Heart left ventricle (tissue), 16 donors: Measurements from ENCODE around the gene CLECL1. TPM values are rescaled to one million over a fixed set of nuclear protein-coding genes. Genes with fewer than 3 reads are reported as not detected.

Experiments
- ATAC-seq, 4 donors: fragments of 200-7000 bp; cut with Tn5 transposase; one replicate each; pipeline ENCODE4 v1.9.1; 2020 to 2022; ENCODE audit warnings: moderate library complexity in 4 of 4, mild to moderate bottlenecking in 3 of 4, moderate number of reproducible peaks in 1 of 4
- DNase-seq, 5 donors: peaks; one replicate each; pipeline ENCODE4 v3.0.0-alpha.2; 2020
- H3K27ac ChIP-seq, 12 donors: fragments of 200-600 bp; sonication (generic) in 4 of 12; one replicate each; pipeline versions ENCODE4 v1.5.0 to v1.8.0; 2016 to 2022; ENCODE audit warnings: mild to moderate bottlenecking in 2 of 12
- H3K27me3 ChIP-seq, 9 donors: fragments of 200-600 bp; sonication (generic) in 2 of 9; one replicate each; pipeline versions ENCODE4 v1.5.1 to v1.8.0; 2016 to 2022; ENCODE audit warnings: mild to moderate bottlenecking in 3 of 9
- H3K36me3 ChIP-seq, 9 donors: fragments of 200-600 bp; sonication (generic) in 2 of 9; one replicate each; pipeline versions ENCODE4 v1.5.0 to v1.8.0; 2018 to 2022; ENCODE audit warnings: mild to moderate bottlenecking in 2 of 9
- H3K4me1 ChIP-seq, 12 donors: fragments of 200-600 bp; sonication (generic) in 4 of 12; one replicate each; pipeline versions ENCODE4 v1.5.0 to v1.8.0; 2016 to 2022; ENCODE audit warnings: mild to moderate bottlenecking in 3 of 12
- H3K4me3 ChIP-seq, 12 donors: fragments of 200-600 bp; sonication (generic) in 4 of 12; one replicate each; pipeline versions ENCODE4 v1.5.0 to v1.8.0; 2017 to 2022; ENCODE audit warnings: mild to moderate bottlenecking in 9 of 12, moderate library complexity in 4 of 12
- H3K9me3 ChIP-seq, 12 donors: fragments of 200-600 bp; sonication (generic) in 4 of 12; one replicate each; pipeline versions ENCODE4 v1.5.0 to v1.8.0; 2016 to 2022; ENCODE audit warnings: mild to moderate bottlenecking in 1 of 12
- POLR2A ChIP-seq, 2 donors: fragments of 450-650 bp; IDR thresholded peaks; one replicate each; pipeline ENCODE4 v1.6.1; 2017; ENCODE audit warnings: antibody characterized with exemption in 2 of 2, mild to moderate bottlenecking in 2 of 2, moderate library complexity in 2 of 2
- WGBS, 4 donors: extraction: QIAGEN DNeasy Blood & Tissue Kit in 2 of 4; methylation state at CpG; one replicate each; pipeline versions ENCODE4 v1.1.5 to v1.1.7; 2013 to 2018; 5-methylcytosine and 5-hydroxymethylcytosine counted together
- intact Hi-C, 10 donors: fragments of 100-400 bp; cut with DNase I; formaldehyde crosslinking; loops; one replicate each; pipeline versions ENCODE4 v1.11.1 to v1.14.2; 2022
- polyA plus RNA-seq, 2 donors: library from polyadenylated mRNA; stranded (reverse); fragments of 200-250 nt; gene quantifications; one replicate each; pipeline ENCODE4 v1.2.3, GENCODE V29; 2013
- total RNA-seq, 9 donors: library from RNA; depleted of rRNA in 2 of 9; stranded (reverse); fragments of >200 nt in 2 of 9; fragmentation: NEBNext Ultra II Directional in 3 of 9; extraction: Animal tissue kit (Norgen Biotek cat#: 25700) in 3 of 9; gene quantifications; one replicate each; pipeline versions ENCODE4 v1.1.0 to v1.2.4, GENCODE V29; 2016 to 2023
- TF ChIP-seq, protein P1 (sequence below), 12 donors: fragments of 200-600 bp; sonication (generic) in 4 of 12; IDR thresholded peaks; one replicate each; pipeline versions ENCODE4 v1.5.0 to v1.8.0; 2018 to 2022; ENCODE audit warnings: antibody characterized with exemption in 12 of 12, mild to moderate bottlenecking in 5 of 12
- donor health status: ischemic (EF 13 %, LVEDD 7.1; RV severe dilation, severe dysfunction).
- donor health status: healthy with polysubstance abuse.
- donor health status: DM: no; HTN: yes; CAD: no.
- donor health status: DM: no; HTN: no; CAD: no.
- donor health status: ischemic (EF 25% LVEDD 6.9; RV normal size, moderate dysfunction).
- donor health status: ischemic (EF 25% LVEDD 5.7; RV mildly dilated, moderate dysfunction).
- donor health status: healthy.
- donor health status: DM: yes; HTN: yes; CAD: no.
- donor health status: ischemic (EF 35%, LVEDD 5.7; RV mildly dilated, moderate dysfunction).
- donor health status: nonischemic (EF 11% LVEDD 7.7; RV severe dilation, severe dysfunction).
- donor health status: DM: yes; HTN: yes; CAD: no.
- donor health status: PGD.
- donor health status: ischemic (EF 29% LVEDD 5.4; RV normal size, mild dysfunction).
- donor health status: nonischemic (EF 23%, LVEDD 6.1; RV moderate dilation, normal function).

Gene CLECL1
- total and polyA plus RNA-seq, 11 donors = 0.93 to 4.6 TPM; not detected in 9

DNA sequence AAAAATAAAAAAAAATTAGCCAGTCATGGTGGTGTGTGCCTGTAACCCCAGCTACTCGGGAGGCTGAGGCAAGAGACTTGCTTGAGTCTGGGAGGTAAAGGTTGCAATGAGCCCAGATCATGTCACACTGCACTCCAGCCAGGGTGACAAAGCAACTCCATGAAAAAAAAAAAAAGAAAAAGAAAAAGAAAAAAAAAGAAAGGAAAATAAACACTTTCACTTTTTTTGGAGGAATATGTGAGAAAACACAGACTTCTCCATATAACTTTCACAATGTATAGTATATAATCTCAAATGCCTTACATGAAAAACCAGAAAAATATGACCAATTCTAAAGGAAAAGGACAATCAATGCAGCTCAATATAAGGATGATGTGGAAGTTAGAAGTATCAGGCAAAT, 8.9 kb downstream of the CLECL1 start:
- Histone ChIP-seq H3K9me3 (no peaks in the 10 kb centered on the region), H3K36me3 (no peaks in the 10 kb centered on the region), H3K27me3 (peaks cover 0 to 7% (median 0%) of the 10 kb centered on the region in 9 donors), H3K27ac (no peak overlapping the region), H3K4me3 (no peak overlapping the region), H3K4me1 (peaks cover 0 to 16% (median 0%) of the 10 kb centered on the region in 12 donors)
- TF ChIP-seq, protein P1, sequence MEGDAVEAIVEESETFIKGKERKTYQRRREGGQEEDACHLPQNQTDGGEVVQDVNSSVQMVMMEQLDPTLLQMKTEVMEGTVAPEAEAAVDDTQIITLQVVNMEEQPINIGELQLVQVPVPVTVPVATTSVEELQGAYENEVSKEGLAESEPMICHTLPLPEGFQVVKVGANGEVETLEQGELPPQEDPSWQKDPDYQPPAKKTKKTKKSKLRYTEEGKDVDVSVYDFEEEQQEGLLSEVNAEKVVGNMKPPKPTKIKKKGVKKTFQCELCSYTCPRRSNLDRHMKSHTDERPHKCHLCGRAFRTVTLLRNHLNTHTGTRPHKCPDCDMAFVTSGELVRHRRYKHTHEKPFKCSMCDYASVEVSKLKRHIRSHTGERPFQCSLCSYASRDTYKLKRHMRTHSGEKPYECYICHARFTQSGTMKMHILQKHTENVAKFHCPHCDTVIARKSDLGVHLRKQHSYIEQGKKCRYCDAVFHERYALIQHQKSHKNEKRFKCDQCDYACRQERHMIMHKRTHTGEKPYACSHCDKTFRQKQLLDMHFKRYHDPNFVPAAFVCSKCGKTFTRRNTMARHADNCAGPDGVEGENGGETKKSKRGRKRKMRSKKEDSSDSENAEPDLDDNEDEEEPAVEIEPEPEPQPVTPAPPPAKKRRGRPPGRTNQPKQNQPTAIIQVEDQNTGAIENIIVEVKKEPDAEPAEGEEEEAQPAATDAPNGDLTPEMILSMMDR (IDR thresholded peaks at IDR 0.05) = no peak
- TF ChIP-seq POLR2A (IDR thresholded peaks at IDR 0.05) = no peak
- DNase-seq = no peak
- intact Hi-C loops = no loop called here
- no peak for ATAC-seq
- 86 to 96% (median 95%) methylated on average over 1 of the region's 1 CpG for WGBS, 4 donors

DNA sequence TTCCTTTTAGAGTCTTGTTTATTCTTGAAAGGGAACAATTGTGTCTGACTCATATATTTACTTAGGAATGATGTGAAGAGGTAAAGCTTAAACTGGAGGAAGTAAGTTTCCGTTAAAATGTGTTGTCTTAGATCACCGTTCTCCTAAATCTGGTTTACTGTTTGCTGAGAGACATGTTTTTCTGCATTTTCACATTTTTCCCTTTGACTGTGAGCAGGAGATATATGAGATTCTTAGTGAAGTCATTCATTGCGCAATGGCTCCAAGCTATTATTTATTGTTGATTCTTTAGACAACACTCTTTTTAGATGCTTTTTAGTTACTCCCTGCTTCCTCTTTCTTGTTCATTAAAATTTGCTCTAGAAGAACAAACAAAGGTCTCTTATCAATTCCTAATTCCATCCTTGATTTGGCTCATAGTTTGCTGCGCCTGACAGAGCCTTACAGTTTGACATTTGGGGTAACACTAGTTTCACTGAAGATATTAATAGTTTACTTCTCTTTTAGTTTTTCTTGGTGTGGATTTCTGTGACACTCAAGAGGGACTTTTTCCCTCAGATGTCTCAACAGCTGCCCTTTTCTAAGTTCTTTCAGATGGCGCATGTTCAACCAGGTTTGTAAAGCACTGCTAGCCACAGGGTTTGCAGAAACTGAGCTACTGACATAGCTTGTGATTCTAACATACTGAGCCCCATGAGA, 11.4 kb downstream of the CLECL1 start:
- Histone ChIP-seq H3K27me3 (peaks cover 0 to 7% (median 0%) of the 10 kb centered on the region in 9 donors), H3K9me3 (no peaks in the 10 kb centered on the region), H3K27ac (peak overlapping the region in 1 of 12 donors; percentile 37), H3K4me3 (no peak overlapping the region), H3K36me3 (no peaks in the 10 kb centered on the region), H3K4me1 (peaks cover 0 to 16% (median 0%) of the 10 kb centered on the region in 12 donors)
- no peak for TF ChIP-seq POLR2A (IDR thresholded peaks at IDR 0.05)
- TF ChIP-seq, protein P1 (IDR thresholded peaks at IDR 0.05) = no peak
- DNase-seq = no peak
- no peak for ATAC-seq
- 76 to 80% (median 77%) methylated on average over 5 of the region's 5 CpGs for WGBS, 4 donors
- intact Hi-C loops = no loop called here

DNA sequence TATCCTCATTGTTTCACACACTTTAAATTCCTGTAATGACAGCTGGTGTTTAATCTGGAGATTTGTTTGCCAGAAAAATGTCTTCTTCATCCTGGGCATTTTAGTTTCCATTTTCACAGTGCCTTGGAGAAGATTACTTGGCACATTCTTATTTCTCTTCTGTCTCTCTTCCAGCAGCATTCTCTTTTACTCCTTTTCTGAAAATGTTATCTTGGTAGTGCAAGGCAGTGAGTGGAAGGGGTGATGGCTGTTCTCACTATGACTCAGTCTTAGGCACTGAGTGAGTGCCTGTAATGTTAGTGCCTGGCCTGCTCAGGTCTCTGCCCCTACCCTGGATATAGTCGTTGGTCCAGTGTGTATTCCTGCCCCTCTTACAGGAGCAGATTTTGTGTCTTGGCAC, 13.1 kb downstream of the CLECL1 start:
- ATAC-seq (no peak), DNase-seq (no peak)
- Histone ChIP-seq H3K4me1 (peaks cover 0 to 16% (median 0%) of the 10 kb centered on the region in 12 donors), H3K27me3 (peaks cover 0 to 7% (median 0%) of the 10 kb centered on the region in 9 donors), H3K4me3 (no peak overlapping the region), H3K27ac (no peak overlapping the region), H3K36me3 (no peaks in the 10 kb centered on the region), H3K9me3 (no peaks in the 10 kb centered on the region)
- WGBS, 4 donors = 26 to 94% (median 59%) methylated on average over 1 of the region's 1 CpG
- no peak for TF ChIP-seq POLR2A (IDR thresholded peaks at IDR 0.05)
- intact Hi-C loops = no loop called here

DNA sequence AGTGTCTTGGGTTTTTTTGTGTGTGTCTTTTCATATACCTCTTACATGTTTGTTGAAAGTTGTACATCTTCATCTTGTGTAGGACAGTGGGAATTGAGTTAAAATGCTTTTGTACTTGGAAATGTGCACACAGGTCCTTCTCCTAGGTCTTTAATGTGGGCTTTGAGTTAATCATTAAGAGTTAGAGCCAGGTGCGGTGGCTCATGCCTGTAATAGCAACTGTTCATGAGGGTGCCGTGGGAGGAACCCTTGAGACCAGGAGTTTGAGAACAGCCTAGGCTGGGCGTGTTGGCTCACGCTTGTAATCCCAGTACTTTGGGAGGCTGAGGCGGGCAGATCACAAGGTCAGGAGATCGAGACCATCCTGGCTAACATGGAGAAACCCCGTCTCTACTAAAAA, 13.9 kb downstream of the CLECL1 start:
- Histone ChIP-seq H3K4me1 (peaks cover 0 to 16% (median 0%) of the 10 kb centered on the region in 12 donors), H3K4me3 (no peak overlapping the region), H3K27me3 (peaks cover 0 to 7% (median 0%) of the 10 kb centered on the region in 9 donors), H3K27ac (no peak overlapping the region), H3K9me3 (no peaks in the 10 kb centered on the region), H3K36me3 (no peaks in the 10 kb centered on the region)
- 89 to 95% (median 94%) methylated on average over 7 of the region's 7 CpGs for WGBS, 4 donors
- no peak for DNase-seq
- no peak for ATAC-seq
- no peak for TF ChIP-seq POLR2A (IDR thresholded peaks at IDR 0.05)
- TF ChIP-seq, protein P1 (IDR thresholded peaks at IDR 0.05) = no peak
- intact Hi-C loops = no loop called here
